Keratinocyte (primary cell): Measurements from ENCODE around the gene SND1. TPM values are rescaled to one million over a fixed set of nuclear protein-coding genes. Genes with fewer than 3 reads are reported as not detected.

Experiments used
- DNase-seq: peaks from one replicate; pipeline ENCODE4 v3.0.0-alpha.2; 2011; ENCODE audit warnings: low read depth, missing footprints, low spot score
- FAIRE-seq: peaks from 2 replicates; lab custom pipeline; 2011; peaks lifted over from hg19 to GRCh38; lab: Jason Lieb, UNC
- H2AFZ ChIP-seq: 2 replicates; pipeline ENCODE4 v1.6.0; 2012; ENCODE audit warnings: low read length, control low read depth, inconsistent platforms; ENCODE audit not compliant: control insufficient read depth
- H3K27ac ChIP-seq: 2 replicates; pipeline ENCODE4 v1.5.1; 2011; ENCODE audit warnings: low read length; ENCODE audit not compliant: control insufficient read depth, insufficient read depth
- H3K27me3 ChIP-seq: 3 replicates; pipeline ENCODE4 v1.6.0; 2011; ENCODE audit warnings: low read length; ENCODE audit not compliant: control insufficient read depth, insufficient read depth; ENCODE audit errors: extremely low read depth
- H3K36me3 ChIP-seq, 2 experiments: 2 replicates in 1 of 2; 3 replicates in 1 of 2; pipeline ENCODE4 v1.5.1; 2011; ENCODE audit warnings: low read length in 2 of 2, mild to moderate bottlenecking in 1 of 2; ENCODE audit not compliant: control insufficient read depth in 2 of 2, insufficient read depth in 2 of 2; ENCODE audit errors: extremely low read depth in 1 of 2
- H3K4me1 ChIP-seq: 3 replicates; pipeline ENCODE4 v1.5.1; 2011; ENCODE audit warnings: low read length; ENCODE audit not compliant: control insufficient read depth, insufficient read depth; ENCODE audit errors: extremely low read depth
- H3K4me2 ChIP-seq: 3 replicates; pipeline ENCODE4 v1.6.0; 2011; ENCODE audit warnings: low read depth, low read length; ENCODE audit not compliant: control insufficient read depth, insufficient read depth; ENCODE audit errors: extremely low read depth
- H3K4me3 ChIP-seq, 3 experiments: fragments of 200-600 bp in 1 of 3; sonication (generic) in 1 of 3; 2 replicates in 2 of 3; 3 replicates in 1 of 3; pipeline ENCODE4 v1.5.1; 2011 to 2016; ENCODE audit warnings: low read length in 3 of 3, mild to moderate bottlenecking in 3 of 3, control low read depth in 2 of 3, inconsistent platforms in 1 of 3, low read depth in 1 of 3, mixed read lengths in 1 of 3, mixed run types in 1 of 3, moderate library complexity in 1 of 3; ENCODE audit not compliant: control insufficient read depth in 2 of 3, insufficient read depth in 2 of 3; ENCODE audit errors: extremely low read depth in 1 of 3
- H3K79me2 ChIP-seq: 2 replicates; pipeline ENCODE4 v1.6.0; 2012; ENCODE audit warnings: low read length; ENCODE audit not compliant: control insufficient read depth, insufficient read depth
- H3K9ac ChIP-seq: 3 replicates; pipeline ENCODE4 v1.6.0; 2011; ENCODE audit warnings: low read length; ENCODE audit not compliant: control insufficient read depth, insufficient read depth; ENCODE audit errors: extremely low read depth
- H3K9me1 ChIP-seq: 3 replicates; pipeline ENCODE4 v1.6.0; 2011; ENCODE audit warnings: low read length; ENCODE audit not compliant: control insufficient read depth, insufficient read depth; ENCODE audit errors: extremely low read depth
- H3K9me3 ChIP-seq: 2 replicates; pipeline ENCODE4 v1.5.1; 2012; ENCODE audit warnings: low read depth, low read length; ENCODE audit not compliant: control insufficient read depth
- H4K20me1 ChIP-seq: 3 replicates; pipeline ENCODE4 v1.6.0; 2011; ENCODE audit warnings: low read length; ENCODE audit not compliant: control insufficient read depth, insufficient read depth; ENCODE audit errors: extremely low read depth
- EZH2 ChIP-seq: IDR thresholded peaks from one replicate; pipeline ENCODE4 v1.6.1; 2012; ENCODE audit warnings: inconsistent platforms, mild to moderate bottlenecking, low read length, moderate library complexity
- dilution Hi-C: fragments of 300-500 bp; cut with MboI; formaldehyde crosslinking; loops from one replicate; pipeline ENCODE4 v1.7.0; 2020; ENCODE audit warnings: low sequenced_read_pairs; ENCODE audit not compliant: extremely low pct_ligation_motif_present
- polyA plus RNA-seq, 5 experiments: library from polyadenylated mRNA; depleted of rRNA in 3 of 5; stranded (reverse) in 3 of 5; stranded (forward) in 1 of 5; unstranded in 1 of 5; fragments of >200 nt; gene quantifications; 1 replicate in 1 of 5; 2 replicates in 3 of 5; 3 replicates in 1 of 5; pipeline versions ENCODE4 v1.2.1 to v1.2.3, GENCODE V29; 2011 to 2012; ENCODE audit warnings: missing spikeins in 2 of 5, low read depth in 1 of 5, low replicate concordance in 1 of 5
- TF ChIP-seq, protein P1 (sequence below), 3 experiments: IDR thresholded peaks in 1 of 3; conservative IDR thresholded peaks in 1 of 3; optimal IDR thresholded peaks in 1 of 3; 2 replicates in 2 of 3; 3 replicates in 1 of 3; pipeline versions ENCODE3 to v1.5.1; 2011; ENCODE audit warnings: low read length in 3 of 3, mild to moderate bottlenecking in 3 of 3, moderate library complexity in 2 of 3, control low read depth in 1 of 3, inconsistent platforms in 1 of 3; ENCODE audit not compliant: insufficient read depth in 2 of 3; ENCODE audit errors: extremely low read depth in 1 of 3

SND1 gene
- polyA plus RNA-seq, 1 donor (not counting 4 experiments of a cell fraction or from before 2014, with no cell fraction given): 140 TPM

DNA sequence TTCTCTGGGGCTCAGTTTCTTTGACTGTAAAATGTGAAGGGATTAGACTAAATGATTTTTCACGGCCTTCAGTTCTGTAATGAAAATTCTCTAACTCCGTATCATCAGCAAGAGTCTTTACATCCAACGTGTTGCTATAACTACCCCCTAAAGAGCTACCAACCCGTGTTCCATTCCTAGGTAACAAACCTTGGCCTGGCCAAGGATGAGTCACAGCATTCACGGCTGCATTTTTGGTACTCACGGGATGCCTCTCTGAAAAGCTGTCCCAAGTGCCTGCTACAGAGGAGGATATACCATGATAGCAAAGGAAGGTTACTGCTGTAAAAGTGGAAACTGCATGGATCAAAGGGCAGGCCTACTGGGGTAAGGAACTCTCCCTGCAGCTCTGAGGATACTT lies 373.4 kb downstream of the SND1 start:
- Histone ChIP-seq H3K27ac (no peak overlapping the region), H3K4me1 (peaks cover 32% of the 10 kb centered on the region), H3K9me3 (no peaks in the 10 kb centered on the region), H2AFZ (no peak overlapping the region), H3K9me1 (no peaks in the 10 kb centered on the region), H3K36me3 (peaks cover 7 to 11% of the 10 kb centered on the region in 2 experiments), H3K4me3 (no peak overlapping the region), H3K9ac (no peak overlapping the region), H3K4me2 (no peak overlapping the region), H3K79me2 (peaks cover 3% of the 10 kb centered on the region), H3K27me3 (no peaks in the 10 kb centered on the region), H4K20me1 (peaks cover 5% of the 10 kb centered on the region)
- DNase-seq (no peak), FAIRE-seq (no peak)
- TF ChIP-seq, protein P1, sequence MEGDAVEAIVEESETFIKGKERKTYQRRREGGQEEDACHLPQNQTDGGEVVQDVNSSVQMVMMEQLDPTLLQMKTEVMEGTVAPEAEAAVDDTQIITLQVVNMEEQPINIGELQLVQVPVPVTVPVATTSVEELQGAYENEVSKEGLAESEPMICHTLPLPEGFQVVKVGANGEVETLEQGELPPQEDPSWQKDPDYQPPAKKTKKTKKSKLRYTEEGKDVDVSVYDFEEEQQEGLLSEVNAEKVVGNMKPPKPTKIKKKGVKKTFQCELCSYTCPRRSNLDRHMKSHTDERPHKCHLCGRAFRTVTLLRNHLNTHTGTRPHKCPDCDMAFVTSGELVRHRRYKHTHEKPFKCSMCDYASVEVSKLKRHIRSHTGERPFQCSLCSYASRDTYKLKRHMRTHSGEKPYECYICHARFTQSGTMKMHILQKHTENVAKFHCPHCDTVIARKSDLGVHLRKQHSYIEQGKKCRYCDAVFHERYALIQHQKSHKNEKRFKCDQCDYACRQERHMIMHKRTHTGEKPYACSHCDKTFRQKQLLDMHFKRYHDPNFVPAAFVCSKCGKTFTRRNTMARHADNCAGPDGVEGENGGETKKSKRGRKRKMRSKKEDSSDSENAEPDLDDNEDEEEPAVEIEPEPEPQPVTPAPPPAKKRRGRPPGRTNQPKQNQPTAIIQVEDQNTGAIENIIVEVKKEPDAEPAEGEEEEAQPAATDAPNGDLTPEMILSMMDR (optimal IDR thresholded peaks at IDR 0.05 in 1 of 3, IDR thresholded peaks at IDR 0.05 in 1 of 3, conservative IDR thresholded peaks at IDR 0.05 in 1 of 3; ENCODE audit: extremely low read depth in 1 of 3, insufficient read depth in 2 of 3, low read length in 3 of 3): no peak
- no peak for TF ChIP-seq EZH2
- dilution Hi-C loops: no loop called here

DNA sequence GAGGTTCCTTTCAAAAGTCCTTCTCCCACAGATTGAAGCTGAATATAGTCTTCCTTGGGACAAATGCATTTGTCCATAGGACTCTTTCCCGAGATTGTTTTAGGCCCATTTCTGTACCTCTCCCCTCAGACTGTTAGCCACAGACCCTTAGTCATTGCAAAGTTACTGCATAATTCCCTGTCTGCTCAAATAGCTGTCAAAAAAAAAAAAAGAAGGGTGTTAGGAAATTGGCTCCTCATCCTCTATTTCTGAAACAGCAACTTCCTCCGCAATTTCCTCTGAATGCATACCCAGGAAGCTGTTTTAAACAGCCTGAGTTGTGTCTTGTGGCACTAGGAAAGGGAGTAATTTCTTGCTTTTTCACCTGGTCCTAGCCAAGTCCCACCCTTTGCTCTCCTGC lies 373.8 kb downstream of the SND1 start:
- DNase-seq (no peak), FAIRE-seq (no peak)
- H2AFZ ChIP-seq: no peak overlapping the region
- H3K79me2 ChIP-seq: peaks cover 3% of the 10 kb centered on the region
- H3K4me1 ChIP-seq: peaks cover 31% of the 10 kb centered on the region
- H3K4me3 ChIP-seq: no peak overlapping the region
- H3K27me3 ChIP-seq: no peaks in the 10 kb centered on the region
- no peak overlapping the region for H3K27ac ChIP-seq
- TF ChIP-seq, protein P1 (optimal IDR thresholded peaks at IDR 0.05 in 1 of 3, IDR thresholded peaks at IDR 0.05 in 1 of 3, conservative IDR thresholded peaks at IDR 0.05 in 1 of 3; ENCODE audit: extremely low read depth in 1 of 3, insufficient read depth in 2 of 3, low read length in 3 of 3): no peak
- TF ChIP-seq EZH2: no peak
- H3K9me1 ChIP-seq: no peaks in the 10 kb centered on the region
- H3K4me2 ChIP-seq: no peak overlapping the region
- no peaks in the 10 kb centered on the region for H3K9me3 ChIP-seq
- dilution Hi-C loops: no loop called here
- H4K20me1 ChIP-seq: peaks cover 5% of the 10 kb centered on the region
- H3K36me3 ChIP-seq: peaks cover 7 to 8% of the 10 kb centered on the region in 2 experiments
- H3K9ac ChIP-seq: no peak overlapping the region
